PFSK-1 (cell line): ENCODE measurements around the gene ZNF780B.

Experiments
- FOXP2 ChIP-seq: optimal IDR thresholded peaks from 2 replicates; pipeline ENCODE3; 2011; ENCODE audit warnings: borderline replicate concordance, control low read depth, inconsistent platforms; ENCODE audit not compliant: insufficient read depth; ENCODE audit errors: extremely low read length, extremely low read depth
- POLR2AphosphoS5 ChIP-seq: IDR thresholded peaks from 2 replicates; pipeline ENCODE4 v1.6.1; 2012; ENCODE audit warnings: low read depth, mild to moderate bottlenecking, control low read depth, low read length, moderate library complexity
- REST ChIP-seq, 2 experiments: IDR thresholded peaks; 2 replicates each; pipeline versions ENCODE4 v1.6.1 to v1.8.0; 2011 to 2012; ENCODE audit warnings: low read depth in 2 of 2, low read length in 2 of 2, control low read depth in 1 of 2, inconsistent platforms in 1 of 2, mild to moderate bottlenecking in 1 of 2, moderate library complexity in 1 of 2; ENCODE audit not compliant: insufficient read depth in 1 of 2
- SIN3A ChIP-seq: IDR thresholded peaks from 2 replicates; pipeline ENCODE4 v1.6.1; 2012; ENCODE audit warnings: mild to moderate bottlenecking, low read length, moderate library complexity, borderline replicate concordance; ENCODE audit not compliant: insufficient read depth
- TAF1 ChIP-seq: IDR thresholded peaks from 2 replicates; pipeline ENCODE4 v1.6.1; 2012; ENCODE audit warnings: low read length, control low read depth, borderline replicate concordance; ENCODE audit not compliant: insufficient read depth

DNA sequence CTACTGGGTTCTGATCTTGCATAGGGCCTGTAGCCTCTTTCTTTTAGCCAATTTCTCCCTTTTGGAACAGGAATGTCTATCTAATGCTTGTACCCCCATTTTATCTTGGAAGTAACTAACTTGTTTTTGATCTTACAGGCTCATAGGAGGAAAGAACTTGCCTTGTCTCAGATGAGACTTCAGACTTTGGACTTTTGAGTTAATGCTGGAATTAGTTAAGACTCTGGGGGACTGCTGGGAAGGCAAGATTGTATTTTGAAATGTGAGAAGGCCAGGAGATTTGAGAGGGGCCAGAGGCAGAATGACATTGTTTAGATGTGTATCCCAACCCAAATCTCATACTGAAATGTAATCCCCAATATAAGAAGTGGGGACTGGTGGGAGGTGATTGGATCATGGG is 61.7 kb downstream of the ZNF780B start:
- no peak for TF ChIP-seq TAF1
- TF ChIP-seq REST (IDR thresholded peaks at IDR 0.05; ENCODE audit: insufficient read depth in 1 of 2, low read depth in 2 of 2, low read length in 2 of 2) = no peak
- no peak for TF ChIP-seq POLR2AphosphoS5
- no peak for TF ChIP-seq SIN3A
- TF ChIP-seq FOXP2 = no peak
